ENCODE measurements around the gene CATSPER3.
A peak's percentile ranks its signal among the peaks of the same experiment; 100 is the strongest.
"Not testable (repeated sequence)": the region's sequence is repeated elsewhere in the genome, so short reads cannot be mapped to it uniquely, and the experiment has no call there.

The CATSPER3 gene

GRCh38 chr5:134975078-134975715, 7.5 kb downstream of the CATSPER3 start:
- H3K27me3 Mint-ChIP-seq (ENCODE audit: low read depth), result no peaks in the 10 kb centered on the region

GRCh38 chr5:134975843-134976242, 8.1 kb downstream of the CATSPER3 start:
- Mint-ChIP-seq H3K27me3 (ENCODE audit: low read depth) (no peaks in the 10 kb centered on the region), H3K27ac (no peak overlapping the region), H3K36me3 (ENCODE audit: low read depth) (peaks cover 29% of the 10 kb centered on the region), H3K9me3 (peaks cover 40% of the 10 kb centered on the region), H3K4me1 (no peaks in the 10 kb centered on the region), H3K4me3 (no peak overlapping the region)
- TF ChIP-seq CTCF (IDR thresholded peaks at IDR 0.05; ENCODE audit: unreplicated experiment in 3 of 3), result no peak

More at GRCh38 chr5:134975078-134975715, 7.5 kb downstream of the CATSPER3 start:
- Mint-ChIP-seq H3K36me3 (ENCODE audit: low read depth) (peaks cover 26% of the 10 kb centered on the region), H3K9me3 (peaks cover 36% of the 10 kb centered on the region), H3K4me3 (no peak overlapping the region), H3K27ac (peak overlapping the region in 1 of 3 experiments; percentile 22), H3K4me1 (no peaks in the 10 kb centered on the region)
- no peak for TF ChIP-seq CTCF (IDR thresholded peaks at IDR 0.05; ENCODE audit: unreplicated experiment in 3 of 3)

- Mint-ChIP-seq H3K36me3 (ENCODE audit: low read depth) (peaks cover 33% of the 10 kb centered on the region), H3K27me3 (ENCODE audit: low read depth) (no peaks in the 10 kb centered on the region), H3K9me3 (peaks cover 50% of the 10 kb centered on the region), H3K4me3 (no peak overlapping the region), H3K27ac (no peak overlapping the region), H3K4me1 (no peaks in the 10 kb centered on the region)
- no peak for TF ChIP-seq CTCF (IDR thresholded peaks at IDR 0.05; ENCODE audit: unreplicated experiment in 3 of 3)
Measured at GRCh38 chr5:134976841-134977240, 9.1 kb downstream of the CATSPER3 start.

GRCh38 chr5:134979416-134979815, 11.7 kb downstream of the CATSPER3 start:
- Mint-ChIP-seq H3K4me1 (no peaks in the 10 kb centered on the region), H3K27me3 (ENCODE audit: low read depth) (no peaks in the 10 kb centered on the region), H3K36me3 (ENCODE audit: low read depth) (peaks cover 33% of the 10 kb centered on the region), H3K4me3 (no peak overlapping the region), H3K27ac (no peak overlapping the region), H3K9me3 (peaks cover 73% of the 10 kb centered on the region)
- TF ChIP-seq CTCF (IDR thresholded peaks at IDR 0.05; ENCODE audit: unreplicated experiment in 3 of 3), result no peak

- Mint-ChIP-seq H3K27me3 (ENCODE audit: low read depth) (no peaks in the 10 kb centered on the region), H3K36me3 (ENCODE audit: low read depth) (peaks cover 16% of the 10 kb centered on the region), H3K4me3 (no peak overlapping the region), H3K27ac (no peak overlapping the region), H3K4me1 (no peaks in the 10 kb centered on the region), H3K9me3 (peaks cover 59% of the 10 kb centered on the region)
- no peak for TF ChIP-seq CTCF (IDR thresholded peaks at IDR 0.05; ENCODE audit: unreplicated experiment in 3 of 3)
Measured at GRCh38 chr5:134982230-134982629, 14.5 kb downstream of the CATSPER3 start.

GRCh38 chr5:134989266-134989830, 21.6 kb downstream of the CATSPER3 start:
- no peak for TF ChIP-seq CTCF (IDR thresholded peaks at IDR 0.05; ENCODE audit: unreplicated experiment in 3 of 3)
- Mint-ChIP-seq H3K4me3 (no peak overlapping the region), H3K27ac (no peak overlapping the region), H3K4me1 (no peaks in the 10 kb centered on the region), H3K9me3 (peaks cover 18% of the 10 kb centered on the region), H3K36me3 (ENCODE audit: low read depth) (no peaks in the 10 kb centered on the region), H3K27me3 (ENCODE audit: low read depth) (no peaks in the 10 kb centered on the region)

GRCh38 chr5:134990183-134990582, 22.5 kb downstream of the CATSPER3 start:
- H3K27me3 Mint-ChIP-seq (ENCODE audit: low read depth); H3K36me3 Mint-ChIP-seq (ENCODE audit: low read depth); H3K4me3 Mint-ChIP-seq; H3K4me1 Mint-ChIP-seq; H3K27ac Mint-ChIP-seq: not testable (repeated sequence)
- peaks cover 14% of the 10 kb centered on the region for H3K9me3 Mint-ChIP-seq
